AG04449 (cell line): Measurements from ENCODE around the gene SMOC1.

Experiments
- CTCF ChIA-PET: fragments of 350-600 bp; formaldehyde crosslinking; extraction: SDS; loops from one replicate; lab custom pipeline; 2021; ENCODE audit warnings: antibody characterized with exemption; lab: Yijun Ruan, JAX
- POLR2A ChIA-PET: fragments of 400-600, 350-600 bp; formaldehyde crosslinking; extraction: SDS; loops from one replicate; lab custom pipeline; 2020; ENCODE audit warnings: antibody characterized with exemption, inconsistent platforms; lab: Yijun Ruan, JAX
- DNase-seq: peaks from one replicate; pipeline ENCODE4 v3.0.0-alpha.2; 2010; ENCODE audit warnings: low read depth, low spot score
- H3K4me3 ChIP-seq: 2 replicates; pipeline ENCODE4 v1.5.1; 2011; ENCODE audit warnings: low read depth, mild to moderate bottlenecking, control low read depth, low read length
- TF ChIP-seq, protein P1 (sequence below): IDR thresholded peaks from one replicate; pipeline ENCODE4 v1.5.1; 2011; ENCODE audit warnings: mild to moderate bottlenecking, moderate library complexity, low read length, control low read depth, inconsistent platforms; ENCODE audit not compliant: insufficient read depth; ENCODE audit errors: missing control alignments

Gene SMOC1

DNA sequence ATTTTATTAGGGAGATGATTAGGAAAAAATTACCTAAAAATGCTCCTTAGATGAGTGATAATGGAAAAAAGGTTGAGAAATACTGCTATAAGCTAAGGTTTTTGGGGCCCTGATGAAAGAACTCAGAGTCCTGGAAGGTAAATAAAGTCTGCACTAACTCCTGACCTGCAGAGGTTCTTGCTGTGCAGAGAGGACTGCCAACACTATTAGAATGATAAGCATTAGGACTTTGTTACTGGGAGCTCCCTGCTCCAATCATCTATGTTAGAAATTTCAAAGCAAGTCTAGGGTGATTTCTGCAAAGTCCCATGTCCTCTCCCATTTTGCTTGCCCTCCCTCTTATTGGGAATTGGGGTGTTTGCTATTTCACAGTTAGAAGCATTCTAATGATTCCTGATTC lies 112.2 kb downstream of the SMOC1 start:
- no peak for DNase-seq
- POLR2A ChIA-PET, result no interaction called here
- TF ChIP-seq, protein P1, sequence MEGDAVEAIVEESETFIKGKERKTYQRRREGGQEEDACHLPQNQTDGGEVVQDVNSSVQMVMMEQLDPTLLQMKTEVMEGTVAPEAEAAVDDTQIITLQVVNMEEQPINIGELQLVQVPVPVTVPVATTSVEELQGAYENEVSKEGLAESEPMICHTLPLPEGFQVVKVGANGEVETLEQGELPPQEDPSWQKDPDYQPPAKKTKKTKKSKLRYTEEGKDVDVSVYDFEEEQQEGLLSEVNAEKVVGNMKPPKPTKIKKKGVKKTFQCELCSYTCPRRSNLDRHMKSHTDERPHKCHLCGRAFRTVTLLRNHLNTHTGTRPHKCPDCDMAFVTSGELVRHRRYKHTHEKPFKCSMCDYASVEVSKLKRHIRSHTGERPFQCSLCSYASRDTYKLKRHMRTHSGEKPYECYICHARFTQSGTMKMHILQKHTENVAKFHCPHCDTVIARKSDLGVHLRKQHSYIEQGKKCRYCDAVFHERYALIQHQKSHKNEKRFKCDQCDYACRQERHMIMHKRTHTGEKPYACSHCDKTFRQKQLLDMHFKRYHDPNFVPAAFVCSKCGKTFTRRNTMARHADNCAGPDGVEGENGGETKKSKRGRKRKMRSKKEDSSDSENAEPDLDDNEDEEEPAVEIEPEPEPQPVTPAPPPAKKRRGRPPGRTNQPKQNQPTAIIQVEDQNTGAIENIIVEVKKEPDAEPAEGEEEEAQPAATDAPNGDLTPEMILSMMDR, result no peak
- H3K4me3 ChIP-seq, result no peak overlapping the region
- CTCF ChIA-PET, result no interaction called here

DNA sequence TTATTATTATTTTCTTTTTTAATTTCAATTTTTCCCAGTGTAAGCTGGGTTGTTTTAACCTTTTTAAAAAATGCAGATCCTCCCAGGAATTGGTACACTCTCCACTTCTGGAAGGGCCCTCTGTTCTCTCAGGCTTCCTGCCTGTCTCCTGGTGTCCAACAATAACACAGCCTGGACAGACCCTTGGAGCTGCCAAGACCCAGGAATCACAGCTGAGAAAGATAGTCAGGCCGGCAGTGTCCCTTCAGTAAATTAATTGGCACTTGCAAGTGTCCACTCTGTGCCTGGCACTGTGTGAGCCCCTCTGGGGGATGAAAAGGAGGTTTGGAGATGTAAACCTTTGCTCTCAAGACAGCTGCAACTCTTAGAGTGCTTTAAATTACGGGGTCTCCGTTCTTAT lies 113.3 kb downstream of the SMOC1 start:
- ChIA-PET POLR2A (no interaction called here), CTCF (no interaction called here)
- no peak overlapping the region for H3K4me3 ChIP-seq
- DNase-seq, result no peak
- TF ChIP-seq, protein P1, result no peak

GRCh38 chr14:69993326-69993725 lies 114.1 kb downstream of the SMOC1 start:
- POLR2A ChIA-PET, result no interaction called here
- TF ChIP-seq, protein P1, result no peak
- DNase-seq, result no peak
- CTCF ChIA-PET, result no interaction called here
- H3K4me3 ChIP-seq, result no peak overlapping the region

DNA sequence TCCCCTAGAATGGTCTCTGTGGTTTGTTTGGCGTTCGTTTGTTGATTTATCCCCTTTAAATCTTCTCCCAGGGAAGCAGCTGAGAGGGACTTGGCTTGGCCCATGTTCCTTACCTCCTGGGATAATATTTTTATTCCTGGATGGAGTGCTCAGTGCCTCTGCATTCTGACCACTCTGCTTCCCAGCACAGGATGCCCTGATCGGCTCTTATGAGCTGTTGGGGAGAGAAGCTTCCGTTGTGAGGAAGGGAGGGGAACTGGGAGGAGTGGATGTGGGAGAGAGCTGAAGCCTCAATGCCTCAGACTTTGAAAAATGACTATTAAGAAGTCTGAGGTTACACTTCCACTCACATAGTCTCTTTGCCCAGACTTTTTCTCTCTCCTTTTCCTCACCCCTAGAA lies 114.8 kb downstream of the SMOC1 start:
- ChIA-PET POLR2A (no interaction called here), CTCF (no interaction called here)
- TF ChIP-seq, protein P1, result no peak
- H3K4me3 ChIP-seq, result no peak overlapping the region
- DNase-seq, result no peak

DNA sequence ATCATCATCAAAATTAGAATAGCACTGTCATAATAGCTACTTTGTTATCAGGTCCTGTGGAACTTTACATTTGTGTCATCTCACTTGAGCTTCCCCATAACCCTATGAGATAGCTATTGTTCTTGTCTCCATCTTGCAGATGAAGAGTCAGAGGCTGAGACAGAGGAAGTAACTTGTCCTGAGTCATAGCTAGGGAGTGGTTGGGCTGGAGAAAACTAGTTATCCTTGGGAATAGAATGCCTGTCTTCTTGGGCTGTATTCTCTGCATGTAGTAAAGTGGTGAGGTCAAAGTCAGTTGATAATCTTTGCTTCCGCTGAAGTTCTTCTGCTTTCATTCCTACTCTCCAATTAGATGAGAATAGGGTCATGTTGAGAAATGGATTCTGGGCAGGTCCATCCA lies 117.0 kb downstream of the SMOC1 start:
- ChIA-PET POLR2A (no interaction called here), CTCF (no interaction called here)
- H3K4me3 ChIP-seq, result no peak overlapping the region
- TF ChIP-seq, protein P1, result no peak
- DNase-seq, result no peak

DNA sequence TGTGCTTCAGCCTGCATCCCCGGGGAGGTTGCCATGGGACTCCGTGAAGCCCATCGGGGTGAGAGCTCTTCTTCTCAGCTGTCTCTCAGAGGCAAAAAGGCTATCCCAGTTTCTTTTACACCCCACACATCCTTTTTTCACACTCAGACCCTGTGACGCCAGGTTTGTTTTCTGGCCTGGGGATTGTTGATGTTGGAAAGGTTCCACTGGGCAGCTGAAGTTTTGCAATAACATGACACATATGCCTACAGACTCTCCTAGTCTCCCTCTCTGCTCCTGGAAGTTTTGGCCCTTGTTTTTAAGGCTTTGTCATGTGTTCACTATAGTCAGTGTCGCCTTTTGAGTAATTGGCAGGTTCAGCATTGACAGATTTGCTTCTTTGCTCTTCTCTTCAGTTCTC lies 118.6 kb downstream of the SMOC1 start:
- H3K4me3 ChIP-seq, result no peak overlapping the region
- ChIA-PET POLR2A (no interaction called here), CTCF (no interaction called here)
- TF ChIP-seq, protein P1, result no peak
- no peak for DNase-seq

DNA sequence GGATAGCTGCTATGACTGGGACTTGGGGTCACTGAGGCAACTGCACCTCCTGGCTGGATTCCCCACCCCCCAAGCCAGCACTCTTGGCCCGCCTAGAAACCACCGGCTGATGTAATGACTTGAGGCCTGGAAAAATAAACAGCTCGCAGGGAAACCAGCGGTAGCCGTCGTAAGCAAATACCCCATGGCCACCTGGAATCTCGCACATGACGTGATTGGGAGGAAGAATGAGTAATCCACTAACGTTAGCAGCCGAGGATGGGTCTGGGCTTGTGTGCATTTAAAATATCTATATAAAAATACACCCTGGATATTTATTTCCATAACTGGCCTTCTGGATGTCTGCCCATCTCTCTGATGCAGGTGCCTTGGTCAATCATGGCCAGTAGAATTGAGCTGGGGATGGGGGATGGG lies 120.1 kb downstream of the SMOC1 start:
- POLR2A ChIA-PET, result no interaction called here
- CTCF ChIA-PET, result interaction anchor here (0.8 kb wide), 1 partner anchor 181 kb away, joined by 3 read pairs; no protein-coding TSS in a partner anchor
- H3K4me3 ChIP-seq, result no peak overlapping the region
- TF ChIP-seq, protein P1, result no peak
- DNase-seq, result no peak
